ENCODE measurements around the gene PIAS1.

Gene PIAS1

DNA sequence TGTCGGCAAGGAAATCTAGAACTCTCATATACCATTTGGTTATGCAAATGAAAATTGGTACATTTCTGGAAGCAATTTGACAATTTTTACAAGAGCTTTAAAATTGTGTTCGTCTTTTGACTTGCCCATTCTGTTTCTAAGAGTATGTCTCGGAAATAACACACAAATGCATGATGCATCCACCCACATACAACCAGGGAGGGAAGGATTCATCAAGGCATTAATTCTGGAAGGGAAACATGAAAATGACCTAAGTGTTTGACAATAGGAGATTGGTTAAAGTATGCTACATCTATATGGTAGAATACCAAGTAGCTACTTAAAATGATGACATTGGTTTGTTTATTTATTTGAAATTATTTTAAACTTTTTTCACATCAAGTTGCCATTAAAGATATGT, 58.6 kb downstream of the PIAS1 start:
- DNase-seq (ENCODE audit: low spot score in 2 of 2) (no peak), ATAC-seq (no peak)
- H3K36me3 Mint-ChIP-seq: peaks cover 6% of the 10 kb centered on the region
- no peak overlapping the region for H3K4me3 Mint-ChIP-seq
- no peaks in the 10 kb centered on the region for H3K9me3 Mint-ChIP-seq
- H3K4me1 Mint-ChIP-seq: peaks cover 73% of the 10 kb centered on the region
- no peak overlapping the region for H3K27ac Mint-ChIP-seq

GRCh38 chr15:68113273-68113672, 59.2 kb downstream of the PIAS1 start:
- Mint-ChIP-seq H3K4me1 (peaks cover 72% of the 10 kb centered on the region), H3K27ac (peak overlapping the region; percentile 72), H3K36me3 (peaks cover 6% of the 10 kb centered on the region), H3K9me3 (no peaks in the 10 kb centered on the region), H3K4me3 (no peak overlapping the region)
- DNase-seq (ENCODE audit: low spot score in 2 of 2): no peak
- no peak for ATAC-seq

GRCh38 chr15:68113751-68114150, 59.6 kb downstream of the PIAS1 start:
- ATAC-seq (no peak), DNase-seq (ENCODE audit: low spot score in 2 of 2) (no peak)
- H3K27ac Mint-ChIP-seq: peak overlapping the region; percentile 72
- no peaks in the 10 kb centered on the region for H3K9me3 Mint-ChIP-seq
- peak overlapping the region; percentile 48 for H3K4me3 Mint-ChIP-seq
- H3K4me1 Mint-ChIP-seq: peaks cover 71% of the 10 kb centered on the region
- H3K36me3 Mint-ChIP-seq: peaks cover 10% of the 10 kb centered on the region

DNA sequence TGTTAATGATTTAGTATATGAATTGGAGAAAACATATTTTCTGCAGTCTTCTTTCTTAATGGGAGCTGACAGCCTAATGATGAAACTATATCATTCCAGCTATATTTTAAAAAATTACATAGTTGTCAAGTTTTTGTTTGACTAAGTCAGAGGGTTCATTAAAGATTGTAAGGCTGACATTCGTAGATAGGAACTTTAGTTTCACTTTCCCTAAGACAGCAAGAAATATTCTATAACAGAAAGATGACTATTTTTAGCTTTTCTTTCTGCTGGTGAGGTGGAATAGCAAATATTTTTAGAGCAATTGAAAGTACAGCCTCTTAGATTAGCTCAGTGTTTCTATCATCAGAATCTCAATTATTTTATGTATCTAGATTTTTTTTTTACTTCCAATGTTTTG, 60.2 kb downstream of the PIAS1 start:
- DNase-seq (ENCODE audit: low spot score in 2 of 2) (no peak), ATAC-seq (peak; percentile 59)
- Mint-ChIP-seq H3K36me3 (peaks cover 12% of the 10 kb centered on the region), H3K4me1 (peaks cover 67% of the 10 kb centered on the region), H3K9me3 (no peaks in the 10 kb centered on the region), H3K27ac (peak overlapping the region; percentile 72), H3K4me3 (peak overlapping the region; percentile 48)

DNA sequence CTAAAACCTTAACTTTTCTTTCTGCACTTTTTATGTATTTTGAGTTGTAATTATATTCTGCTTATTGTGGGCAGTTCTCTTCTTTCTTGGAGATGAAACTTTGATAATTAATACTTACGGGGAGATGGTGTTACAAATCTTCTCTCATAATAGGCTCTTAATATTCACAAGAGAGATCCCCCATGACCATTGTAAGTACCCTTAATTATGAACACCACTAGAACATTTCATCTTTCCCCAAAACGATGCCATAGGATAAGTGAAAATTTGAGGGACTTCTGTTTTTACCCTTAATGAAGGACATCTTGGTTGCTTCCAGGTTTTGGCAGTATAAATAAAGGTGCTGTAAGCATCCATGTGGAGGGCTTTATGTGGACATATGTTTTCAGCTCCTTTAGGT, 60.7 kb downstream of the PIAS1 start:
- Mint-ChIP-seq H3K27ac (peak overlapping the region; percentile 72), H3K9me3 (no peaks in the 10 kb centered on the region), H3K4me3 (peak overlapping the region; percentile 48), H3K4me1 (peaks cover 71% of the 10 kb centered on the region), H3K36me3 (peaks cover 12% of the 10 kb centered on the region)
- no peak for DNase-seq (ENCODE audit: low spot score in 2 of 2)
- no peak for ATAC-seq

- no peak overlapping the region for H3K4me3 Mint-ChIP-seq
- H3K36me3 Mint-ChIP-seq: peaks cover 25% of the 10 kb centered on the region
- peaks cover 17% of the 10 kb centered on the region for H3K4me1 Mint-ChIP-seq
- ATAC-seq (no peak), DNase-seq (ENCODE audit: low spot score in 2 of 2) (no peak)
- H3K27ac Mint-ChIP-seq: no peak overlapping the region
- peaks cover 6% of the 10 kb centered on the region for H3K9me3 Mint-ChIP-seq
These were observed 70.6 kb downstream of the PIAS1 start for GRCh38 chr15:68124700-68125099.

DNA sequence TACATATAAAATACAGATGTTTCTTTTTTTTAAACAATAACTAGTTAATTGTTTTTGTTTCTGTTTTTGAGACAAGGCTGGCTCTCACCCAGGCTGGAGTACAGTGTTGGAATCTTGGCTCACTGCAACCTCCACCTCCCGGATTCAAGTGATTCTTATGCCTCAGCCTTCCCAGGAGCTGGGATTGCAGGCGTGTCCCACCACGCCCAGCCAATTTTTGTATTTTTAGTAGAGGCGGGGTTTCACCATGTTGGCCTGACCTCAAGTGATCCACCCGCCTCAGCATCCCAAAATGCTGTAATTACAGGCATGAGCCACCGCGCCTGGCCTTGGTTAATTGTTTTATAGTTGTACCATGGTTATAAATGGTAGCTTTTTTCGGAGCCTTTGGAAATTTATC, 72.3 kb downstream of the PIAS1 start:
- Mint-ChIP-seq H3K4me3 (no peak overlapping the region), H3K36me3 (peaks cover 25% of the 10 kb centered on the region), H3K27ac (no peak overlapping the region), H3K4me1 (peaks cover 5% of the 10 kb centered on the region), H3K9me3 (peaks cover 2% of the 10 kb centered on the region)
- DNase-seq (ENCODE audit: low spot score in 2 of 2): no peak
- ATAC-seq: no peak

DNA sequence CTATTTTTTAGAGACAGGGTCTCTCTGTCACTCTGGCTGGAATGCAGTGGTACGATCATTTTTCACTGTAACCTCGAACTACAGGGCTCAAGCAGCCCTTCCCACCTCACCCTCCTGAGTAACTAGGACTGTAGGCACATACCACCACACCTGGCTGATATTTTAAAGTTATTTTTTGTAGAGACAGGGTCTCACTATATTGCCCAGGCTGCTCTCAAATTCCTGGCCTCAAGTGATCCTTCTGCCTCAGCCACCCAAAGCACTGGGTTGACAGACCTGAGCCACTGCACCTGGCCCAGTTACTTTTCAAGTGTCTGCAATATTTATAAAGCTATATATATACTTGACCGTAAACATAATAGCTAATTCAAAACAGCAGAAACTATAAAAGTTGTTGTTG, 75.0 kb downstream of the PIAS1 start:
- H3K4me1 Mint-ChIP-seq: peaks cover 13% of the 10 kb centered on the region
- DNase-seq (ENCODE audit: low spot score in 2 of 2): no peak
- H3K27ac Mint-ChIP-seq: no peak overlapping the region
- ATAC-seq: no peak
- H3K9me3 Mint-ChIP-seq: no peaks in the 10 kb centered on the region
- no peak overlapping the region for H3K4me3 Mint-ChIP-seq
- peaks cover 40% of the 10 kb centered on the region for H3K36me3 Mint-ChIP-seq

DNA sequence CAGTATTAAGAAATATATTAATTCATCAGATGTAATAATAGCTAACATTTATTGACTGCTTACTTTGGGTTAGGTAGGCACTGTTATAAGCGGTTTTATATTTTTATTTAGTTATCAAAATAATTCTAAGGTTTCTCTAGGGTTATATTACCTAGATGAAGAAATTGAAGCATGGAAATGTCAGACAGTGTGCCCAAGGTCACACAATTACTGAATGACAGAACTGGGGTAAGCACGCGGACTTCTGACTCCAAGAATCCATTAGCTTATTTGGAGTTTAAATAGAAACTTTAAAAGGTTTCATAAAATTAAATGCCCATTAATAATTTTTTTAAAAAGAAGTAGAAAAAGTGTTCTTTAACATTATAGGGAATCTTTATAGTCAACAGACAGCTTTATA, 76.7 kb downstream of the PIAS1 start:
- H3K4me3 Mint-ChIP-seq: no peak overlapping the region
- no peak for ATAC-seq
- H3K9me3 Mint-ChIP-seq: no peaks in the 10 kb centered on the region
- no peak for DNase-seq (ENCODE audit: low spot score in 2 of 2)
- H3K27ac Mint-ChIP-seq: no peak overlapping the region
- H3K4me1 Mint-ChIP-seq: peaks cover 13% of the 10 kb centered on the region
- peaks cover 31% of the 10 kb centered on the region for H3K36me3 Mint-ChIP-seq

DNA sequence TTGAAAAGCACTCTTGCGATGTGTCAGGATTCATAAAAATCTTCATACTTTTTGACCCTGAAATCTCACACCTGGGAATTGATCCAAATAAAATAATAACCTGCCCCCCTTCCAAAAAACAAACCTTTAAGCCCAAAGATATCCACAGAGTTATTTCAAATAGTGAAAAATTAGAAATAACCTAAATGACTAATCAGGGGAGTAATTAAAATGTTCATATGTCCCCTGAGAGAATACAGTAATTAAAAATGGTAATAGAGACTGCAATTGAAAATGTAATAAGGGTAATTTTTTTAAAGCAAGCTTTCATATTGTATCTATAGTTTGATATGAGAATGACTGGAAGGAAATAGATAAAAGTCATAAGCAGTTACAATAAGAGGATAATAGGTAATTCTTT, 83.0 kb downstream of the PIAS1 start:
- Mint-ChIP-seq H3K9me3 (no peaks in the 10 kb centered on the region), H3K4me1 (peaks cover 7% of the 10 kb centered on the region), H3K27ac (no peak overlapping the region), H3K36me3 (peaks cover 22% of the 10 kb centered on the region), H3K4me3 (no peak overlapping the region)
- DNase-seq (ENCODE audit: low spot score in 2 of 2) (no peak), ATAC-seq (no peak)

- ATAC-seq: no peak
- Mint-ChIP-seq H3K27ac (no peak overlapping the region), H3K9me3 (no peaks in the 10 kb centered on the region), H3K36me3 (peaks cover 54% of the 10 kb centered on the region), H3K4me3 (no peak overlapping the region), H3K4me1 (peaks cover 5% of the 10 kb centered on the region)
- DNase-seq (ENCODE audit: low spot score in 2 of 2): no peak
These were observed 89.0 kb downstream of the PIAS1 start for GRCh38 chr15:68143129-68143528.

DNA sequence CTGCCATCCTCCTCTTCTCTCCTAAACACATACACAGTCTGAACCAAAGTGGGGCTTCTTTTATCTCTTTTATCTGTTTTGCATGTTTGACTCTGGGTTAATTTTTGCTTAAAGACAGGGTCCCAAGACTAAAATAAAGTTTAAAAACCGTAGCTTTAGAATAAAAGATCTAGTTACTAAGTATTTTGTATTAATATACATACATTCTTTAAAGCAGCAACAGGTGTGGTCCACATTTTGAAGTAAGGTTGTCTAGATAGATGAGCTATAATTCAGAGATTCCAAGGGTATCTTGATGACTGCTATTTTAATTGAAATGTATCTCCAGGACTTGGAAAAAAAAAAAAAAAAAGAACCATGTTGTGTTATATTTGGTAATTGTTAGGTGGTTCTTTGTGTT, 89.7 kb downstream of the PIAS1 start:
- H3K4me1 Mint-ChIP-seq: peaks cover 10% of the 10 kb centered on the region
- DNase-seq (ENCODE audit: low spot score in 2 of 2): no peak
- peaks cover 55% of the 10 kb centered on the region for H3K36me3 Mint-ChIP-seq
- no peaks in the 10 kb centered on the region for H3K9me3 Mint-ChIP-seq
- H3K27ac Mint-ChIP-seq: peak overlapping the region; percentile 19
- no peak overlapping the region for H3K4me3 Mint-ChIP-seq
- no peak for ATAC-seq

- peaks cover 14% of the 10 kb centered on the region for H3K4me1 Mint-ChIP-seq
- H3K4me3 Mint-ChIP-seq: no peak overlapping the region
- H3K27ac Mint-ChIP-seq: no peak overlapping the region
- no peak for ATAC-seq
- H3K9me3 Mint-ChIP-seq: no peaks in the 10 kb centered on the region
- H3K36me3 Mint-ChIP-seq: peaks cover 58% of the 10 kb centered on the region
- no peak for DNase-seq (ENCODE audit: low spot score in 2 of 2)
These were observed 91.6 kb downstream of the PIAS1 start for GRCh38 chr15:68145706-68146105.

- H3K9me3 Mint-ChIP-seq: no peaks in the 10 kb centered on the region
- H3K27ac Mint-ChIP-seq: peak overlapping the region; percentile 43
- no peak overlapping the region for H3K4me3 Mint-ChIP-seq
These were observed 93.9 kb downstream of the PIAS1 start for GRCh38 chr15:68148039-68148438.

GRCh38 chr15:68149059-68149458, 94.9 kb downstream of the PIAS1 start:
- ATAC-seq (no peak), DNase-seq (ENCODE audit: low spot score in 2 of 2) (no peak)
- no peak overlapping the region for H3K4me3 Mint-ChIP-seq
- H3K9me3 Mint-ChIP-seq: no peaks in the 10 kb centered on the region
- H3K4me1 Mint-ChIP-seq: peaks cover 14% of the 10 kb centered on the region
- H3K36me3 Mint-ChIP-seq: peaks cover 61% of the 10 kb centered on the region
- peak overlapping the region; percentile 29 for H3K27ac Mint-ChIP-seq

More at GRCh38 chr15:68148039-68148438, 93.9 kb downstream of the PIAS1 start:
- DNase-seq (ENCODE audit: low spot score in 2 of 2) (no peak), ATAC-seq (no peak)
- H3K4me1 Mint-ChIP-seq: peaks cover 14% of the 10 kb centered on the region
- peaks cover 66% of the 10 kb centered on the region for H3K36me3 Mint-ChIP-seq

DNA sequence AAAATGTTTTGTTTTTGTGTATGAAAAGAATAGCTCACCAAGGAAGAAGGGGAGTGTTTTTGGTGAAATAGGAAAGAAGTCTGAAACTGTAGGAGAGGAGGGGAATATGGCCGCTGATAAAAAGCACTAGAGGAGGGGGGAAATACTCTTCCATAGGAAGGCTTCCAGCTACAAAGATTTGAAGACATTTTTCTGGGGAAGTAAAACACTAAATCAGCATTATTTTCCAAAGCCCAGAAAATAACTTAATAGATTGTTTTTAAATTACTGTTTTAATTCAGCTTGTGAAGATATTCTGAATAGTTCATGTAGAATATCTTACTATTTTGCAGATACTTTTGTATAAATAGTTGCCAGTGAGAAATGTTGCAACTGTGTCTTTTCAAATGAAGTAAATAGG, 96.1 kb downstream of the PIAS1 start:
- DNase-seq (ENCODE audit: low spot score in 2 of 2) (no peak), ATAC-seq (no peak)
- Mint-ChIP-seq H3K9me3 (no peaks in the 10 kb centered on the region), H3K27ac (no peak overlapping the region), H3K4me3 (no peak overlapping the region), H3K36me3 (peaks cover 52% of the 10 kb centered on the region), H3K4me1 (peaks cover 14% of the 10 kb centered on the region)

GRCh38 chr15:68151277-68151676, 97.2 kb downstream of the PIAS1 start:
- Mint-ChIP-seq H3K27ac (no peak overlapping the region), H3K36me3 (peaks cover 43% of the 10 kb centered on the region)
- ATAC-seq: no peak

More at GRCh38 chr15:68151277-68151676, 97.2 kb downstream of the PIAS1 start:
- Mint-ChIP-seq H3K9me3 (no peaks in the 10 kb centered on the region), H3K4me3 (no peak overlapping the region), H3K4me1 (peaks cover 14% of the 10 kb centered on the region)
- no peak for DNase-seq (ENCODE audit: low spot score in 2 of 2)
